BLaER1 treated with 17β-estradiol and CSF1 and Interleukin-3, amounts not matched to agents 10 nM and 100 nM (cell line): ENCODE data around the gene FANCE.
A peak's percentile ranks its signal among the peaks of the same experiment; 100 is the strongest.

Experiments used
- H3K27ac ChIP-seq, 11 experiments: shearing (Covaris generic); formaldehyde crosslinking; 2 replicates each; pipeline ENCODE4 v1.8.1; 2022
- H3K27me3 ChIP-seq, 11 experiments: shearing (Covaris generic); formaldehyde crosslinking; 2 replicates each; pipeline ENCODE4 v1.8.1; 2022
- H3K36me3 ChIP-seq, 11 experiments: shearing (Covaris generic); formaldehyde crosslinking; 2 replicates each; pipeline ENCODE4 v1.8.1; 2022
- H3K4me1 ChIP-seq, 10 experiments: shearing (Covaris generic); formaldehyde crosslinking; 2 replicates each; pipeline ENCODE4 v1.8.1; 2022
- H3K4me2 ChIP-seq, 11 experiments: shearing (Covaris generic); formaldehyde crosslinking; 2 replicates each; pipeline ENCODE4 v1.8.1; 2022
- H3K4me3 ChIP-seq, 10 experiments: shearing (Covaris generic); formaldehyde crosslinking; 2 replicates each; pipeline ENCODE4 v1.8.1; 2022
- H3K9ac ChIP-seq, 11 experiments: shearing (Covaris generic); formaldehyde crosslinking; 2 replicates each; pipeline ENCODE4 v1.8.1; 2022
- H3K9me3 ChIP-seq, 11 experiments: shearing (Covaris generic); formaldehyde crosslinking; replicated peaks in 1 of 11; 2 replicates each; pipeline ENCODE4 v1.8.1; 2022
- H4K20me1 ChIP-seq, 11 experiments: shearing (Covaris generic); formaldehyde crosslinking; 2 replicates each; pipeline ENCODE4 v1.8.1; 2022
- Cebpa-rat ChIP-seq, 11 experiments: shearing (Covaris generic); IDR thresholded peaks; 2 replicates each; pipeline ENCODE4 v1.8.1; 2022

FANCE gene

DNA sequence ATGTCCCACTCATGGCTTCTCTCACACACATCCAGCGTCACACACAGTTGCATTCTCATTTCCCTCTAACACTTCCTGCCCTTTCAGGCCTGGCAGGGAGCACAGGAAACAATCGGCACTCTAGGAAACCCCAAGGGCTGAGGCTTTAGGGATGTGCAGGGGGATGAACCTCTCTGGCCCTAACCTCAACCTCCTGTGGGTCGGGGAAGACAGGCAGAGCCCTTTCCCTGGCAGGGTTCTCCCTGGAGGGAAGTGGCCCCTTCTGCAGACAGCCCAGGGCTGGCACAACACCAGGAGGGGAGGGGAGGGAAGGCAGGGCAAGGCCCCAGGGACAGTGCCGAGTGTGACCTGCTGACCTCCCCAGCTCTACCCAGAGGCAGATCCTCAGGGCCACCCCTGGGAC is 42.0 kb downstream of the FANCE start:
- H3K27ac ChIP-seq, result peak overlapping the region in 5 of 11 experiments; percentile 13 to 34 (median 15); a peak in 3 of 22 replicates
- H3K9ac ChIP-seq, result peak overlapping the region in 6 of 11 experiments; percentile 10 to 49 (median 31); a peak in 7 of 22 replicates
- peak overlapping the region in 5 of 10 experiments; percentile 1 to 33 (median 22); a peak in 3 of 20 replicates for H3K4me3 ChIP-seq
- peaks cover 16 to 76% (median 49%) of the 10 kb centered on the region in 11 experiments; a peak in 20 of 22 replicates for H4K20me1 ChIP-seq
- TF ChIP-seq Cebpa-rat (IDR thresholded peaks at IDR 0.05), result no peak
- H3K4me2 ChIP-seq, result peak overlapping the region; percentile 87 to 98 (median 95)
- H3K4me1 ChIP-seq, result peaks cover 64 to 84% (median 78%) of the 10 kb centered on the region in 10 experiments
- H3K36me3 ChIP-seq, result no peaks in the 10 kb centered on the region
- H3K9me3 ChIP-seq, result no peaks in the 10 kb centered on the region
- H3K27me3 ChIP-seq, result peaks cover 9 to 83% (median 19%) of the 10 kb centered on the region in 11 experiments; a peak in 21 of 22 replicates

DNA sequence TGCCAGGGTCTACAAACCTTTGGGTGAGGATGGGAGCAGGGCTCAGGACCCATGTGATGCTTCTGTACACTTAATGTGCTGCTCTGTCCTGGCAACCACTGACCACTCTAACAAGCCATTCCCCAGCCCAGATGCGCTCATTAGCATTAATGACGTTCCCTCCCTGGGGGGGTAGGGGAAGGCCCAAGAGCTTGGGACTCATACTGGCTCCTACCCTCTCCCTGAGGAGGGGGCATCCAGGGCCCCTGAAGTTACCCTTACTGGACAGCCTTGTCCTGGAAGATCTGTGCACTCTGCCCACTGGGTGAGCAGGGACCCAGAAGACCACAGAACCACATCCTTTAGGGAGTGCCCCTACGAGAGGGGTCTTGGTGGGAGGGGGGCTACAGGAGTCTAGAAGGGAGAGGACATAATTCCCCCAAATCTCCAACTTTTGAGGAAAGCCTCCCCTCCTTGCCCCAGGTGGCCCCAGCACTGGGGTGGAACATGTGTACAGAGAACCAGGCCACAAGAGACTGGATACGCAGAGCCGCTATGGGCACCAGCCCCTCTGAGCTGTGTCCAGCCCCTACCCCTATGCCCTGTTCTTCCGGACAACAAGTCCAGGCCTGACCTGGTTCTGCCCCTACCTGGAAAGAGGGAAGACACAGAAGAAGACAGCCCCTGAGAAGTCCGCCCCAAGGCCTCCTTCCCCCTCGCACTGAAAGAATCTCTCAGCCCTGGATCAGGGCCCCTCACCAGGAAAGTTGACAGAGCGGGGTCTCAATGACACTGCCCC is 43.3 kb downstream of the FANCE start:
- H3K4me1 ChIP-seq, result peaks cover 61 to 77% (median 73%) of the 10 kb centered on the region in 10 experiments
- H3K36me3 ChIP-seq, result no peaks in the 10 kb centered on the region
- no peaks in the 10 kb centered on the region for H3K9me3 ChIP-seq
- TF ChIP-seq Cebpa-rat (IDR thresholded peaks at IDR 0.05), result no peak
- H3K27me3 ChIP-seq, result peaks cover 9 to 93% (median 19%) of the 10 kb centered on the region in 11 experiments; a peak in 21 of 22 replicates
- H3K9ac ChIP-seq, result peak overlapping the region in 2 of 11 experiments; percentile 14 to 66; a peak in 2 of 22 replicates
- H3K4me3 ChIP-seq, result peak overlapping the region in 1 of 10 experiments; percentile 8; a peak in 3 of 20 replicates
- H3K27ac ChIP-seq, result no peak overlapping the region
- peaks cover 16 to 85% (median 49%) of the 10 kb centered on the region in 11 experiments; a peak in 20 of 22 replicates for H4K20me1 ChIP-seq
- peak overlapping the region; percentile 87 to 98 (median 95); a peak in 21 of 22 replicates for H3K4me2 ChIP-seq

DNA sequence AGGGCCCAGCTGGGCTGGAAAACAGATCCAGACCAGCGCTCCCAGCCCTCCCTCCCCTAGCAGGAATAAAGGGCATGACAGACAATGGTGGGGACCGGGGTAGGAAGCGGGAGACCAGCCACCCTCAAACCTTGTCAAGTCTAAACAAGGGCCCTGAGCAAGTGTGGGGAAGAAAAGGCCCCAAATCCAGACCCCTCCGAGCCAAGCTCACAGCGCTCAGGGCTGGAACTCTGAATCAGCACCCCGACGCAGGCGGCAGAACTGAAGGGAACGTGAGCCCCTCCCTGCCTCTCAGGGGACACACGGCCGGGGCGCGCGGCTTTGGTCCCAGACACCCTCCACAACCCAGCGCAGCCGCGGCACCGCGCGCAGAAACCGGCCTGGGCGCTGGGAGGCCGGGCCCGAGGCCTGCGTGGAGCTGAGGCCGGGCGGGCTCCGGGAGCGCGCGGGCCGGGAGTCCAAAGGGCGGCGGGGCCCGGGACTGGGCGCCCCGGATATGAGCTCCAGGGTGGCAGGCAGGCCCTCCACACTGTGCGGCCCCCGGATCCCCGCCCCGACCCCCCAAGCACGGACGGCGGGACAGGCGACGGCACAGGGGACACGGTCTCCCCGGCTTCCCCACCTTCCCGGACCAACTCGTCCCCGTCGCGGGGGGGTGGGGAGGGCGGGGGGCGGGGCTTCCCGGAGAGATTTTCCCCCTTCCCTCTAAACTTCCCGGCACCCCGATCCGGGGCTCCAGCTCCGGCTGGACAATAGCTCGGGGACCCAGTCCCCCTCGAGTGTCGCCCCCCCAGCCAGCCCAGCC is 44.1 kb downstream of the FANCE start:
- H3K9me3 ChIP-seq, result no peaks in the 10 kb centered on the region
- peak overlapping the region in 5 of 11 experiments; percentile 13 to 68 (median 65); a peak in 7 of 22 replicates for H3K9ac ChIP-seq
- H4K20me1 ChIP-seq, result peaks cover 16 to 82% (median 49%) of the 10 kb centered on the region in 11 experiments; a peak in 20 of 22 replicates
- H3K4me2 ChIP-seq, result peak overlapping the region; percentile 64 to 98 (median 95)
- TF ChIP-seq Cebpa-rat (IDR thresholded peaks at IDR 0.05), result no peak
- peak overlapping the region in 9 of 10 experiments; percentile 42 to 78 (median 72); a peak in 15 of 20 replicates for H3K4me3 ChIP-seq
- no peak overlapping the region for H3K27ac ChIP-seq
- H3K36me3 ChIP-seq, result no peaks in the 10 kb centered on the region
- H3K27me3 ChIP-seq, result peaks cover 9 to 93% (median 19%) of the 10 kb centered on the region in 11 experiments; a peak in 21 of 22 replicates
- H3K4me1 ChIP-seq, result peaks cover 61 to 69% (median 66%) of the 10 kb centered on the region in 10 experiments

DNA sequence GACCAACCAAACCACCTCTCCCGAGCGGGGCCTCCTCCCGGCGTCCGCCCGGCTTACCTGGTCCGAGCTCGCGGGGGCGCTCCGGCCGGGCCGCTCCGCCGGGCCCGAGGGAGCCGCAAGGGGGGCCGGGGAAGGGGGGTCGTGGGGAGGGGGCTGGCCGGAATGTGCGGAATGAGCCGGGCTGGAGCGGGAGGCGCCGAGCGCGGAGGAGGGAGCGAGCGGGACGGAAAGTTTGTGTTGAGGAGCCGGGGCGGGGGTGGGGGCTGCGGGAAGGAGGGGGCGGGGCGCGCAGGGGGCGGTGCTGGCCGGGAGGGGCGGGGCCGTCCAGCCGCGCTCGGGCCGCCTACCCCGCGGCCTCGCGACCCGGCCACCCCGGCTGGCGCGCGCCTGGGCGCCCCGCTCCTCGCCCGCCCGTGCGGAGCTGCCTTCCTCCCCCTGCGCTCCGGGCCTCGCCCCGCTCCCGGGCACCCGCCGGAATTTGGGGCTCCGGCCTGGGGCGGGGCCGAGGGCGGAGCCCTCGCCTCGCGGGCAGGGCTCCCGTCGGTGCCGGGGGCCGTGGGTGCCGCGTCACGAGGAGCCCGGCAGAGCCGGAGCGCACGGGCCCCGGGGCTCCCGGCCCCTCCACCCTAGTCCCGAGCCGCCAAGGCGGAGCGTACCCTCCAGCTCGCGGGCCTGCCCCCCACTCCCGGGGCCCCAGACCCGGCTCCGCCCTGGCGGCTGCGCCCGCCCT is 44.9 kb downstream of the FANCE start, which contains the start of gene TEAD3:
Gene TEAD3 (minus strand): TSS at position 239 of the 730 bp plus-strand sequence.
- H3K4me1 ChIP-seq, result peaks cover 54 to 62% (median 59%) of the 10 kb centered on the region in 10 experiments

DNA sequence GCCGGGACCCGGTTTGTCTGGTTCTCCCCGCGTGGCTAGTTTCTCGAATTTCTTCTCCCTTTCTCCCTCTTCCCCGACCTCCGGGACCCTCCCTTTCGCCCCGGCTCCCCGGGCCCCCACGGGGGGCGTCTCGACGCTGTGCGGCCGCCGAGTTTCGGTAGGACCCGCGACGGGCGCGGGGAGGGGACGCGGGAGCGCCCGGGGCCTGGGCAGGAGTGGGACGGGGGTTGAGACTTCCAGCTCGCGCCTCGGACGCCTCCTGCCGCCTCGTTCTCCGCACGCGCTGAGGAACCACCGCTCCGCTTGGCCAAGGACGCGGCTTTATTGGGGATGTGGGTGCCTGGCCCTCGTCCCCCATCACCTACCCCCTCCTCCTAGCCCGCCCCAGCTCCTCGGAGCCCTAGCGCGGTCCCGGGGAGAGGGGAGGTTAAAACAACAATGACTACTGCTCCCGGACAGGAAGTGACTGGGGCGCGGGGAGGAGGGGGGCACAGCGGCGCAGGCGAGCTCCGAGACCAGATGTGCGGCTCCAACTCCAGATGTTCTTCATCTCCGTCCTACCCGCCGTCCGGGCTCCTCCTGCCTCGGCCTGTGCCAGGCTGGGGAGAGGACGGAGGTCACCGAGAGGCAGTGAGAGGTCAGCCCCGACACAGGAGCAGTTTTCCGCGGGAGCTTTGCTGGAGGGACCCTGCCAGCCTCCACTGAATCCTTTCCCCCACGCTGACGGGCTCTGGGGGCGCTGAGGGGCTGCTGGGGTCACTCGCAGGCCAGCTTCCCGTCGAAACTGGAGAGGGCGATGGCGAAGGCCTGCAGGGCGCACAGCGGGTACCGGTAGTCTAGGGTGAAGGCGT is 45.7 kb downstream of the FANCE start:
- peak overlapping the region; percentile 68 to 79 (median 74) for H3K4me3 ChIP-seq
- H3K36me3 ChIP-seq, result no peaks in the 10 kb centered on the region
- H3K9ac ChIP-seq, result peak overlapping the region; percentile 69 to 85 (median 81)
- peak overlapping the region; percentile 98 to 100 (median 99) for H3K4me2 ChIP-seq
- TF ChIP-seq Cebpa-rat (IDR thresholded peaks at IDR 0.05), result no peak
- peaks cover 46 to 54% (median 51%) of the 10 kb centered on the region in 10 experiments for H3K4me1 ChIP-seq
- H3K27me3 ChIP-seq, result peaks cover 9 to 89% (median 19%) of the 10 kb centered on the region in 11 experiments; a peak in 21 of 22 replicates
- peak overlapping the region in 10 of 11 experiments; percentile 67 to 80 (median 73); a peak in 21 of 22 replicates for H3K27ac ChIP-seq
- peaks cover 16 to 66% (median 33%) of the 10 kb centered on the region in 11 experiments; a peak in 19 of 22 replicates for H4K20me1 ChIP-seq
- no peaks in the 10 kb centered on the region for H3K9me3 ChIP-seq

More for the DNA sequence above, 44.9 kb downstream of the FANCE start, which contains the start of gene TEAD3:
- peak within 1 kb of the TSS; percentile 98 to 100 (median 99) for H3K4me2 ChIP-seq
- no peaks in the 10 kb centered on the region for H3K9me3 ChIP-seq
- no peak for TF ChIP-seq Cebpa-rat (IDR thresholded peaks at IDR 0.05)
- H3K4me3 ChIP-seq, result peak within 1 kb of the TSS; percentile 68 to 79 (median 74)
- peaks cover 9 to 90% (median 19%) of the 10 kb centered on the region in 11 experiments; a peak in 21 of 22 replicates for H3K27me3 ChIP-seq
- H3K9ac ChIP-seq, result peak within 1 kb of the TSS; percentile 69 to 85 (median 81)
- peaks cover 16 to 74% (median 41%) of the 10 kb centered on the region in 11 experiments; a peak in 20 of 22 replicates for H4K20me1 ChIP-seq
- H3K36me3 ChIP-seq, result no peaks in the 10 kb centered on the region
- H3K27ac ChIP-seq, result peak within 1 kb of the TSS in 10 of 11 experiments; percentile 67 to 80 (median 73); a peak in 21 of 22 replicates

DNA sequence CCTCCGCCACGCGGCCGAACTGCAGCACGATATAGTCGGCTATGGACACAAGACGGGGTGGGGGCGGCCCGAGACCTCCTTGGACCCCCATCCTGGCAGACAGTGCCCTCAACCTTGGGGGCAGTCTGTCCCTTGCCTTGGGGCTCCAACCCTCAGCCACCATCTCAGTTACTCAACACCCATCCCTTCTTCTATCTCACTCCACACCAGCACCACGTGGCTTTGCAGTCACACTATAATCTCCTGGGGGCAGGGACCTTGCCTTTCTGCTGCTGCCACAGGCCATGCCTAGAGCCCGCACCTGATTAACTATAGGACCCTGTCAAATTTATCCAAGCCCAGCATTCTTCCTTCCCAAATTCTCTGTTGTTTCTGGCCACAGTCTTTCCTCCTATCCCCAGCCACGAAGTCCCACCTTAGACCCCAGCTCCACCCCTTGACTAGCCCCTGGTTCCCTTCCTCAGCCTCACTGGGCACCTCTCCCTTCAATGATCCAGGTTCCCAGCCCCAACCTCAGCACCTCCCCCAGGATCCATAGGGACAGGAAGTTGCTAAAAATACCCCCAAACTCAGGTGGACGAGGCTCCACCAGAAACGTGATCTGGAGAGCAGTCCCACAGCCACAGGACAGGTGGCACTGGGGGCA is 46.4 kb downstream of the FANCE start:
- H3K27me3 ChIP-seq, result peaks cover 13 to 87% (median 24%) of the 10 kb centered on the region in 11 experiments; a peak in 21 of 22 replicates
- no peak for TF ChIP-seq Cebpa-rat (IDR thresholded peaks at IDR 0.05)
- H3K4me2 ChIP-seq, result peak overlapping the region; percentile 98 to 100 (median 99)
- no peaks in the 10 kb centered on the region for H3K9me3 ChIP-seq
- H3K9ac ChIP-seq, result peak overlapping the region in 1 of 11 experiments; percentile 82; a peak in 3 of 22 replicates
- no peaks in the 10 kb centered on the region for H3K36me3 ChIP-seq
- H4K20me1 ChIP-seq, result peaks cover 16 to 58% (median 25%) of the 10 kb centered on the region in 11 experiments; a peak in 19 of 22 replicates
- H3K4me3 ChIP-seq, result peak overlapping the region in 7 of 10 experiments; percentile 68 to 78 (median 73); a peak in 9 of 20 replicates
- no peak overlapping the region for H3K27ac ChIP-seq
- H3K4me1 ChIP-seq, result peaks cover 38 to 51% (median 45%) of the 10 kb centered on the region in 10 experiments
